SK-N-MC (cell line): ENCODE data around the gene RANGAP1.

Source experiments
- EZH2 ChIP-seq: fragments of 200-600 bp; sonication (generic); IDR thresholded peaks from one replicate; pipeline ENCODE4 v1.6.1; 2017; ENCODE audit warnings: antibody characterized with exemption
- FOXP2 ChIP-seq: optimal IDR thresholded peaks from 2 replicates; pipeline ENCODE3; 2011; ENCODE audit warnings: mild to moderate bottlenecking, moderate library complexity; ENCODE audit not compliant: insufficient read depth; ENCODE audit errors: extremely low read length, control extremely low read depth
- POLR2AphosphoS5 ChIP-seq: IDR thresholded peaks from 2 replicates; pipeline ENCODE4 v1.6.1; 2012; ENCODE audit warnings: mild to moderate bottlenecking, low read depth, low read length, borderline replicate concordance

- no peak for TF ChIP-seq EZH2
- no peak for TF ChIP-seq POLR2AphosphoS5
- TF ChIP-seq FOXP2: no peak
Measured at GRCh38 chr22:41201141-41201540, 84.8 kb downstream of the RANGAP1 start.
